ENCODE measurements around the gene CMTM4.
A peak's percentile ranks its signal among the peaks of the same experiment; 100 is the strongest.
"Not testable (repeated sequence)": the region's sequence is repeated elsewhere in the genome, so short reads cannot be mapped to it uniquely, and the experiment has no call there.

CMTM4 gene

GRCh38 chr16:66588981-66589713, 107.4 kb downstream of the CMTM4 start:
- DNase-seq: no peak

DNA sequence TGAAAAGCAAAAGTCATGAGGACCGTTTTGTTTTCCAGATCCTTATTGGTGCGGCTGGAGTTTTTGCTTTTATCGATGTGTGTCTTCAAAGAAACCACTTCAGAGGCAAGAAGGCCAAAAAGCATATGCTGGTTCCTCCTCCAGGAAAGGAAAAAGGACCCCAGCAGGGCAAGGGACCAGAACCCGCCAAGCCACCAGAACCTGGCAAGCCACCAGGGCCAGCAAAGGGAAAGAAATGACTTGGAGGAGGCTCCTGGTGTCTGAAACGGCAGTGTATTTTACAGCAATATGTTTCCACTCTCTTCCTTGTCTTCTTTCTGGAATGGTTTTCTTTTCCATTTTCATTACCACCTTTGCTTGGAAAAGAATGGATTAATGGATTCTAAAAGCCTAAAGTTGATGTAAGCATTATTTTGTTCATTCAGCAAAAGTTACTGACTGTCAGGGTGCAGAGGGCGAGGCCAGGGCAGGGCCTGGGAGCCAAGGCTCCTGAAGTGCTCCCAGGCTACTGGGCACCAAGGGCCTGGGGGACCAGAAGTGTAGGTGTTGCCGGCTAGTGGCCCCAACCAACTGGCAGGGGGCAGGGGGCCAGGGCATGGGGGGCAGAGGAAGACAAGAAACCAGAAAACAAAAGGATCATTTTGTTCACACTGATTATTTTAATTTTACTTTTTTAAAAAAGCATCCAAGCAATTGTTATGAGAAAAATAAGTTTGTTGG, 108.5 kb downstream of the CMTM4 start:
- DNase-seq: no peak

DNA sequence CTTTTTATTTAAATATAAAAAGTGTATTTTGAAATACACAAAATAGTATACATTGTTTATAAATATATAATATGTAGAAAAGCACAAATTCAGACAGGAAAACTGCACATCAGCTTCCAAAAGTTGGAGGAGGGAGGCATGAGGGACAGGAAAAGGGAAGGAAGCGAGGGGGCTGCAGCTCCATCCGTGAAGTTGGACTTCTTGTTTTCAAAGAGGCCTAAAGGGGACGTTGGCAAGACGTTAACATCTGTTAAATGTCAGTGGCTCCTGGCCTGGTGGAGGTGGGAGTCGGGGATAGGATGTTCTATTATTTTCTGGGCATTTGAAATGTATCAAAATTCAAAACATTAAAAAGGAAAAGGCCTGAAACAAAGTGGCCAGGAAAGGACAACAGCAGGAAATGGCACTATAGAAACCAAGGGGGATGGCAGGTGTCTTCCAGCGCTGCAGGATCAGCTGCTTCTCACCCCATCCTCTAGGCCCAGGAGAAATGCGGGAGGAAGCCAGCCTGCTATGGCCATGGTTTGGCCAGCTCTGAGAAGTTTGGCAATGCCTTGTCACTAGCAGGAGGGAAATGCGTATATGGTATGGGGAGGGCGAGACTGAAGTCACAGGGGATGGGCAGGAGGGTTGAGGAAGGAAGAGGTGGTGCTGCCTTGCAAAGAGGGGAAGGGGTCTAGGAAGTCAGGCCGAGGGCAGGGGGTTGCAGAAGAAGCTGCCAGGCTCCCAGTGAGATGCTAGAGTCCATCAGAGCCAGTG, 110.9 kb downstream of the CMTM4 start:
- DNase-seq: no peak

DNA sequence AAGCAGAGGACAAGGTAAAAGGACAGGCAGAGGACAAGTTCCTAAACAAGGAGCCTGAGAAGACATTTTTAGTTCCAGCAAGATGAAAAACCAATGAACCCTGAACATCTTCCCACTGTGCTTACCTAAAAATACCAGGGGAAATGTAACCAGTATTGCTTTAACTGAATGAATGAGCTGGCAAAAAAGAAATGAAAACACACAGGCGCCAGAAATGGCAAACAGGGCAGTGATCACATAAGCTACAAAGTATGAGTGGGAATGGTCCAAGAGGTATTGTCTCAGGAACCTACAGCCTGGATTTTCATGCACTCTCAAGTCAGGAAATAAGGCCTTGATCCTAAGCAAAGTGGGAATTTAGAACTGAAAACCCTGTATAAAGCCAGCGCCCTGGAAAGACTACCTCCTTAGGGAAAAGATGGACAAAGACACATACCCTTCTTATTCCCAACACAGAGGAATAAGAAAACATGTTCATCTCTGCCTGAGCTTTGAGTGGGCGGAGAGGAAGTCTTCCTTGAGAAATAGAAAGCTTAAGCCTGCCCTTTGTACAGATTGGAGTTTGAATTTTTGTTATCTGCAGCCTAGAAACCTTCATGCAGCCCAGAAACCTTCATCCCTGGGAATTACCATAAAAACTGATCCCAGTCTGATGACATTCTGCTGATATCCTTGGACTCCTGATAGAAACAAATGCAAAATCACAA, 115.1 kb downstream of the CMTM4 start:
- no peak for DNase-seq

DNA sequence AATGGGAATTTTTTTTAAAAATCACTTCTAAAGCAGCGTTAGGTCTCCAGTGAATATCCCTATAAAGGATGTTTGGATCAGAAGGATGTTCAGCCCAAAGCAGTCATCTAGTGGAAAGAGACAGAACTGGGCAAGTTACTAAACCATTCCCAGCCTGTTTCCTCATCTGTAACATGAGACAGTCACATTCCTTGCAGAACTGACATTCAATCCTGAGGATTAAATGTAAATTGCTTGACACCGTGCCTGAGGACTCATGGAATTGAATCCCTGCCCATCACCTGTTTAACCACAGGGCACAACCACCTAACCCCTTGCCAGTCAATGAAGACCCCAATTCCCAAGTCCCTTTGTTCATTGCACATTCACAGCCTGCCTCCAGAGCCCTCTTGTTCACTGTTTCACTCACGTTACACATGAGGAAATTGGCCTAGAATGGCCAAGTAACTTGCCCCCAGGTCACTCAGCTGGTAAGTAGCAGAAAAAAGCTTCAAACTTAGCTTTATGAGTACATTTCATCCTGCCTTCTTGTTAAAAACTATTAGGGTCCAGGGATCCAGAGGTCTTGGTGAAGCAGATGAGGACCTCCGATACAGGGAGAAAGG, 115.8 kb downstream of the CMTM4 start:
- DNase-seq: peak; percentile 47

GRCh38 chr16:66578651-66579531, 117.7 kb downstream of the CMTM4 start, which contains the start of gene CMTM2:
TSS of gene CMTM2 (plus strand) at chr16:66579463. CDS start at chr16:66579608, 145 bp downstream.
- peak; percentile 71 for DNase-seq

GRCh38 chr16:66576296-66576695, 120.2 kb downstream of the CMTM4 start:
- no peak for DNase-seq

DNA sequence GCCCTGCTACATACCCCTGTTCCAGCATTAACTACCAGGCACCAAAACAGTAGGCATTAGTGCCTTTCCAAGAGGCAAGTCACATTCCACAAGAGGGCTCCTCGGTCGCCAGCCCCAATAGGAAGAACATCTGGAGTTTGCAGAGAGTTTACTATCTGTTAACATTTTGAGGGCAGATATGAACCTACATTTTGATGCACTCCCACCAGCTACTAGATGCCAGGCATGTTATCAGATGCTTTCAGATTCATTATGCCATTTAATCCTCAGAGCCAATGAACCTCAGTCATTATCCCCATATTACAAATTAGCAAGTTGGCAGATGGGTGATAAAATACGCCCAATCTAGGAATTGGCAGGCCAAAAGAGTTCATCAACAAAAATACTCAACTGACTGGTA, 121.5 kb downstream of the CMTM4 start:
- no peak for DNase-seq

DNA sequence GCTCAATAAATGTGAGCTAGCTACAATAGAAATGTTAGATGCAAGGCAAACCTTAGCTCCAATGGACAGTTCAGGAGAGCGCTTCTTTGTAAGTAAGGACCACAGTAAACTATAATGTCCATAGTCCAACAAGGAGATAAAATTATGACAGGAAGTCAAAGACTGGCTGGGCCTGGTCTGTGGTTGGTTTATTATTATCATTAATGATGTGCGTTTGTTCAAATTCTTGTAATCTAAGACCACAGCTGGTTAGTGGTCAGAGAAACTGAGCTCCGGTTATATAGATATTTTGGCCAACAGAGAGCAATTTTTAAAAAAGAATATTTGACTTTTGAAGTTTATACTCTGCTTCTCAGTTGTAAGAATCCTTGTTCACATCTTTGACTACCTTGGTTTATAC, 122.0 kb downstream of the CMTM4 start:
- no peak for DNase-seq

- DNase-seq: no peak
Measured at GRCh38 chr16:66574081-66574480, 122.5 kb downstream of the CMTM4 start.

GRCh38 chr16:66572356-66572755, 124.2 kb downstream of the CMTM4 start:
- no peak for DNase-seq

- no peak for DNase-seq
Measured at GRCh38 chr16:66569827-66570405, 126.6 kb downstream of the CMTM4 start.

GRCh38 chr16:66569131-66569530, 127.4 kb downstream of the CMTM4 start:
- no peak for DNase-seq

DNA sequence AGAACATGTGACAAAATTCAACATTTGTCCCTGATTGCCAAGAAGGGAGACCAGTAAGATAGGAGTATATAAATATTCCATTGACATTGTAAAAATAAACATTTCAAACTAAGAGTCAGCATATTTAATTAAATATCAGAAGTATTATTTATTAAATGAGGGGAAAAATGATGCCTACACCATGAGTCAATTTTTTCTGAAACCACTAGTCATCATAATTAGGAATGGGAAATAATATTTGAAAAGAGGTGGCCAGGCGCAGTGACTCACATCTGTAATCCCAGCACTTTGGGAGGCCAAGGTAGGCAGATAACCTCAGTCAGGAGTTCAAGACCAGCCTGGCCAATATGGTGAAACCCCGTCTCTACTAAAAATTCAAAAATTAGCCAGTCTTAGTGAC, 128.2 kb downstream of the CMTM4 start:
- no peak for DNase-seq

DNA sequence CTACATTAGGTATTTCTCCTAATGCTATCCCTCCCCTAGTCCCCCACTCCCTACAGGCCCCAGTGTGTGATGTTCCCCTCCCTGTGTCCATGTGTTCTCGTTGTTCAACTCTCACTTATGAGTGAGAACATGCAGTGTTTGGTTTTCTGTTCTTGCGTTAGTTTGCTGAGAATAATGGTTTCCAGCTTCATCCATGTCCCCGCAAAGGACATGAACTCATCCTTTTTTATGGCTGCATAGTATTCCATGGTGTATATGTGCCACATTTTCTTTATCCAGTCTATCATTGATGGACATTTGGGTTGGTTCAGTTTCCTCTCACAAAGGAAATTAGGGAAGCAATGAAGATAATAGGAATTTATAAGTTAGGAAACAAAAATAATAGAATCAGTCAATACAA, 129.3 kb downstream of the CMTM4 start:
- not testable (repeated sequence) for DNase-seq

DNA sequence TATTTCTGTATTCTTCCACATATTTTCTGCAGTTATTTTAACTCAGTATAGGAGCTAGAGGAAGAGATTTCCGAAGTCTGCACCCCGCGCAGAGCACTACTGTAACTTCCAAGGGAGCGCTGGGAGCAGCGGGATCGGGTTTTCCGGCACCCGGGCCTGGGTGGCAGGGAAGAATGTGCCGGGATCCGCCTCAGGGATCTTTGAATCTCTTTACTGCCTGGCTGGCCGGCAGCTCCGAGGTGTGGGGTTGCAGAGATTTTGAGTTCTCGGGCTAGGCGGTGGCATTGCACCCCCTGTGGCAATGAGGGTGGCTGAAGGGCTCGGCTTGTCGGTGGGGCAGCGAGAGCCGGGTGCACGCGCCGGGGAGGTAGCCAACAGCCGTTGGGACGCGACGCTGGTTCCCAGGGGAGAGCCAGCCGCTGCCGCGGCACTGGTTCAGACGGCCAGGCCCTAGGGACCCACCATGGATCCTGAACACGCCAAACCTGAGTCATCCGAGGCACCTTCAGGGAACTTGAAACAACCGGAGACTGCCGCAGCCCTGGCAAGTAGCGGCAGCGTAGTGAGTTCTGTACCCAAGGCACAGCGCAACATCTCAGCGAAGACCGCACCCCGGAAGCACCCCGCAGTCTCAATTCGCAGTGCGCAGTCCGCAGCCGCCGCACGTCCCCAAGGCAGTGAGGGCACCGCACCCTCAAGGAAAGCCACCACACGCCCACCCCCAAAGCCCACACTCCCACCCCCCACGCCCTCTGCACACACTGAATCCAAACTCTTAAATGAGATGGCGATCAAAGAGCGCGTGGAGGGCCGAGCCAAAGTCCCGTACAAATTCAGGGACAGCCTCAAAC, 130.3 kb downstream of the CMTM4 start, which contains the start of gene CMTM1:
Gene CMTM1 (plus strand): TSS at position 389 of the 851 bp plus-strand sequence. CDS start 75 bp downstream, at position 464.
- no peak for DNase-seq

All from left hindlimb (tissue), 1 donor.